ENCODE data around the gene ZNF396. TPM values are rescaled to one million over a fixed set of nuclear protein-coding genes. Genes with fewer than 3 reads are reported as not detected.
A peak's percentile ranks its signal among the peaks of the same experiment; 100 is the strongest.

Gene ZNF396
- under 1 TPM; 0.32 to 0.60 TPM for total RNA-seq

DNA sequence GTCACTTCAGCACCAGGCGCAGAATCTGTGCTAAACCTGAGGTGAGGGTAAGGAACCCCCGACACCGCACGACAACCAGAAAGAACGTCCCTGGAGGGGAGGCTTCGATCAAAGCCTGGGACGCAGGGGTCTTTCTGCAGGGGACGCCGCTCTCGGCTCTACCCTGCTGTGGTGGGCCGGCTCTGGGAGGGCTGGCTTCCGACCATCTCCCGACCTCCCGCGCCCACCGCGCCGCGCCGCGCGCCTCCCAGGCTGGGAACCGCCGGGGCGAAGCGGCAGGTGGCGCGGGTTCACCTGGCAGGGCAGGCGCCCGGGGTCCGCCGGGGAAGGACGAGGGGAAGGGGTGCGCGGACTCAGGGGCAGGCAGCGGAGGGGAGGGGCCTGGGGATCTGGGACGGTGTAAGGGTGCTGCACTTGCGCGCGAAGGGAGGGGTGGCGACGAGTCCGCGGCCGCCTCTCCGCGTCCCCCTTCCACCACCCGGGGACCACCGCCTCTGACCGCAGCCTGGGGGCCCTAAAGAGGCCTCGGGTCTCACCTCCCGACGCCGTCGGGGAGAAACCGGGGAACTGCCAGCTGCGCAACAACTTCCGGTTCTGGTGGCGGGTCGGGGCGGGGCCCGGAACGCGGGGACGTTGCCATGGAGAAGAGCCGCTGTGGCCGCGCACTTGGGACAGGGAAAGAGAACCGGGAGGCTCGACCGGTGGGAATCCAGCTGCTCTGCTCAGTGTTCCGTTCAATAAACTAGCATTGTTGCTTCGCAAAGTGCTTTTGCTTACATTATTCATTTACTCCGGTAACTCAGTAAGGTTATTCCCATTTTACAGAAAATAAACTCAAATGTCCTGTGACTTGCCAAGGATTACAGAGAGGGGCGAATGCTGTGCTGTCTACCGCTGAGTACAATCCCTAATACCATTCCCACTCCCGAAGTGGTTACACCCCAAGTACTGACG lies at the start of gene ZNF396:
ZNF396 (minus strand) TSS at position 596 of the 954 bp plus-strand sequence. CDS start 3,045 bp downstream, outside the sequence.
- peak within 1 kb of the TSS; percentile 30 for H3K27ac Mint-ChIP-seq
- CTCF ChIA-PET, result interaction anchor here (1.0 kb wide), 1 partner anchor 9 kb away, joined by 3 read pairs; no protein-coding TSS in a partner anchor
- peak within 1 kb of the TSS; percentile 77 for H3K4me3 Mint-ChIP-seq
- H3K36me3 Mint-ChIP-seq (ENCODE audit: low read depth), result no peaks in the 10 kb centered on the region
- peaks cover 17% of the 10 kb centered on the region for H3K27me3 Mint-ChIP-seq (ENCODE audit: low read depth)
- no peaks in the 10 kb centered on the region for H3K9me3 Mint-ChIP-seq (ENCODE audit: insufficient read depth)
- ATAC-seq (peak; percentile 78), DNase-seq (peak; percentile 73)
- peaks cover 18% of the 10 kb centered on the region for H3K4me1 Mint-ChIP-seq (ENCODE audit: low read depth)
- POLR2A ChIA-PET, result interaction anchor here (1.0 kb wide), 1 partner anchor 87 kb away, joined by 3 read pairs; the partner anchor contains the start of gene ZSCAN30

DNA sequence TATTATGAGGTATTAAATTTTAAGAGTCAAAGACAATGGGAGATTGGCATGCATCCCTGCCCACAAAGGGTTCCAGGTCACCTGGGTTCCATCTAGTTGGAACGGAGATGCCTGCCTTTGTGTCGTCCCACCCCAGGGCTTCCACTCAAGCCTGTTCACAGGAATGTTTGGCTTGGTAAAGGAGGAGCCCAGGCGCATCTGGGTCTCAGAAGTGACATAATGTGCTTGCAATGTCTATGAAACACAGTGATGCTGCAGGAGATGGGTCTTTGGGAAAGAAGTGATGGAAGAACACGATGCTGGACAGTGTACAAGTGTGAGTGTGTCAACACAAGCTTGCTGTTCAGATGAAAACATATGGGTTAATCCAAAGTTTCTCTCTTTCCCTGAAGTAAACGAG lies 49.6 kb upstream of the ZNF396 start:
- Mint-ChIP-seq H3K27ac (no peak overlapping the region), H3K36me3 (ENCODE audit: low read depth) (no peaks in the 10 kb centered on the region), H3K4me3 (no peak overlapping the region), H3K9me3 (ENCODE audit: insufficient read depth) (no peaks in the 10 kb centered on the region), H3K4me1 (ENCODE audit: low read depth) (no peaks in the 10 kb centered on the region), H3K27me3 (ENCODE audit: low read depth) (no peaks in the 10 kb centered on the region)
- ChIA-PET POLR2A (no interaction called here), CTCF (no interaction called here)
- ATAC-seq (no peak), DNase-seq (no peak)

DNA sequence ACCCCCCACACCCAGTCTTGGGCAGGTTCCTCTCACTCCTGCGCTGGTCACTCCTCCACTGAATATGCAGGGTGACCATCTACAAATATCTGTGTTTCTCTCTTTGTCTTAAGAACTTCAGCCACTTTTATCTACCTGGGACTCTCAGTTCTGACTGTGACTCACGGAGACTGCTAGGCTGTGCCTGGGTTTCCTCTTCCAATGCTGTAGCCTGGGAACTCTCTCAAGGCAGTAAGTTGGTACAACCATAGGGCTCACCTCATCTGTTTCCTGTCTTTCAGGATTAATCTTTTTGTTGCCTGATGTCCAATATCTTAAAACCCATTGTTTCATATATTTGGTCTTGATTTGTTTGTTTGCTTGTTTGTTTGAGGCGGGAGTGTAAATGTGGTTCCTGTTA lies 47.2 kb upstream of the ZNF396 start:
- DNase-seq (no peak), ATAC-seq (no peak)
- ChIA-PET POLR2A (no interaction called here), CTCF (no interaction called here)
- no peaks in the 10 kb centered on the region for H3K9me3 Mint-ChIP-seq (ENCODE audit: insufficient read depth)
- no peak overlapping the region for H3K27ac Mint-ChIP-seq
- no peaks in the 10 kb centered on the region for H3K27me3 Mint-ChIP-seq (ENCODE audit: low read depth)
- H3K4me3 Mint-ChIP-seq, result no peak overlapping the region
- H3K4me1 Mint-ChIP-seq (ENCODE audit: low read depth), result no peaks in the 10 kb centered on the region
- H3K36me3 Mint-ChIP-seq (ENCODE audit: low read depth), result no peaks in the 10 kb centered on the region

DNA sequence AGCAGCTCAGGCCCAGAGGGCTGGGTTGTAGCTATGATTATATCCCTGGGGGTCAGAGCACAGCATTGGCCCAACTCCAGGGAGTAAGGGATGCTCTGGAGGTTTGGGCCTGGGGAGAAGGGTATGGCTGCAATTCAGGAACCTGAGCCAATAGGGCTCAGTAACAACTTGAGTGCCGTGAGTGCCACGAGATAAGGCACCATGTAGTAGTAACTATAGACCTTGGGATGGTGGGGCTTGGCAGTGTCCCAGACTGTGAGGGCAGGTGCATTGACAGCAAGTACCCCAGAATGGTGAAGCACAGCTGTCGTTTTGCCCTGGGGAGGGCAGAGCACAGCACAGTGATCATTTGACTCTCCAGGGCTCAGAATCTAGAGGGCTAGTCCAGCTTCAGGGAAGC lies 45.1 kb upstream of the ZNF396 start:
- Mint-ChIP-seq H3K27me3 (ENCODE audit: low read depth) (no peaks in the 10 kb centered on the region), H3K27ac (no peak overlapping the region), H3K36me3 (ENCODE audit: low read depth) (no peaks in the 10 kb centered on the region), H3K4me3 (no peak overlapping the region), H3K9me3 (ENCODE audit: insufficient read depth) (peaks cover 3% of the 10 kb centered on the region), H3K4me1 (ENCODE audit: low read depth) (no peaks in the 10 kb centered on the region)
- ChIA-PET CTCF (interaction anchor here (2.4 kb wide), 1 partner anchor 14 kb away, joined by 7 read pairs; no protein-coding TSS in a partner anchor), POLR2A (no interaction called here)
- no peak for ATAC-seq
- DNase-seq, result no peak

DNA sequence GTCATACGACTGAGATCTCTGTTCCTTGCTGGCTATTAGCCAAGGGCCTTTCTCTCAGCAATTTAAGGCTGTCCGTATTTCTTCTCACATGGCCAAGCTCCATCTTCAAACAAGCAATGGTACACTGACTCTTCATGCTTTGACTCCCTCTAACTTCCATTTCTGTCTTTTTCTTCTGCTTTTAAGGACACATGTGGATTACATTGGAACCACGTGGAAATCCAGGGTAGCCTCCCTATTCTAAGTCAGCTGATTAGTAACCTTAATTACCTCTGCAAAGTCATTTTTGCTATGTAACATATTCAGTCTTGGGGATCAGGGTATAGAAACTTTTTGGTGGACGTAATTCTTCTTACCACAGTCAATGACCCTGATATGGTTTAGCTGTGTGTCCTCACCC lies 41.5 kb upstream of the ZNF396 start:
- H3K9me3 Mint-ChIP-seq (ENCODE audit: insufficient read depth), result peaks cover 6% of the 10 kb centered on the region

DNA sequence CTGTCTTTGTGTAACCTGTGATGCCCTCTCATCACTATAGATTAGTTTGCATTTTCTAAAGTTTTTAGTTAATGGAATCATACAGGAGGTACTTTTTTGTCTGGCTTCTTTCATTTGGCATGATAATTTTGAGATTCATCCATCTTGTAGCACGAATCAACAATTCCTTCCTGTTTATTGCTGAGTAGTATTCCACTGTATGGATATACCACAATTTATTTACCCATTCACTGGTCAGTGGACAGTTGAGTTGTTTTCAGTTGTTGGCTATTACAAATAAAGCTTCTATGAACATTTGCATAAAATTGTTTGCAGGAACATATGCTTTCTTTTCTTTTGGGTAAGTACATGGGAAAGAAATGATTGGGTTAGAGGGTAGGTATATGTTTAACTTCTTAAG lies 40.1 kb upstream of the ZNF396 start:
- Mint-ChIP-seq H3K9me3 (ENCODE audit: insufficient read depth) (peaks cover 6% of the 10 kb centered on the region), H3K27me3 (ENCODE audit: low read depth) (no peaks in the 10 kb centered on the region), H3K4me1 (ENCODE audit: low read depth) (peaks cover 21% of the 10 kb centered on the region), H3K27ac (no peak overlapping the region), H3K36me3 (ENCODE audit: low read depth) (no peaks in the 10 kb centered on the region), H3K4me3 (no peak overlapping the region)
- ATAC-seq (no peak), DNase-seq (no peak)
- ChIA-PET CTCF (interaction anchor here (2.1 kb wide), 1 partner anchor 9 kb away, joined by 5 read pairs; no protein-coding TSS in a partner anchor), POLR2A (interaction anchor here (0.7 kb wide), 1 partner anchor 105 kb away, joined by 3 read pairs; no protein-coding TSS in a partner anchor)

More for the DNA sequence above, 41.5 kb upstream of the ZNF396 start:
- H3K4me1 Mint-ChIP-seq (ENCODE audit: low read depth), result peaks cover 11% of the 10 kb centered on the region
- H3K36me3 Mint-ChIP-seq (ENCODE audit: low read depth), result no peaks in the 10 kb centered on the region
- no peaks in the 10 kb centered on the region for H3K27me3 Mint-ChIP-seq (ENCODE audit: low read depth)
- POLR2A ChIA-PET, result no interaction called here
- DNase-seq, result no peak
- no peak overlapping the region for H3K27ac Mint-ChIP-seq
- H3K4me3 Mint-ChIP-seq, result no peak overlapping the region
- CTCF ChIA-PET, result no interaction called here
- ATAC-seq, result no peak

DNA sequence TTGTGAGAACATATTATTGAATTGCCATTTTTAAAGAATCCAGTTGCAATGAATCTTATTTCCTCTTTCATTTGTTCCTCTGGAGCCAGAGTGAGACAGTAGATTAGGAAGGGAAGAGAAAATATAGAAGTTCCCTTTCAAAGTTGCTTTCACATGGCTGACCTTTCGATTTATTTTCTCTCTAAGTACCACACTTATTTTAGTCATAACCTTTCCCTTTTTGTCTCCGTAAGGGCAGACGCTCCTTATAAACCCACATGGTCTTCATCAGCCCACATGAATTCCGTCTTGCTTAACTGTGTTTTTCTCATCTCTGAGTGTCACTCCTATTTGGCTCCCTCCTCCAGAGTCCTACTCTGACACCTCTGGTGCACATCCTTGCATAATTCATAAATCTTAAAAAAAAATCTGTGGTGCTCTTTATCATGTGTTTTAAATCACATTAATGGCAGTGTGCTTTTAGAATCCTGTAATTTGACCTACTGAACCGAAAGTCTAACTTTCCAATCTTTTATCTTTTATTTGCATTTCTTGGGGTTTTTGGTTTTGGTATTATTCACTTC lies 38.5 kb upstream of the ZNF396 start:
- no peak overlapping the region for H3K27ac Mint-ChIP-seq
- DNase-seq, result no peak

DNA sequence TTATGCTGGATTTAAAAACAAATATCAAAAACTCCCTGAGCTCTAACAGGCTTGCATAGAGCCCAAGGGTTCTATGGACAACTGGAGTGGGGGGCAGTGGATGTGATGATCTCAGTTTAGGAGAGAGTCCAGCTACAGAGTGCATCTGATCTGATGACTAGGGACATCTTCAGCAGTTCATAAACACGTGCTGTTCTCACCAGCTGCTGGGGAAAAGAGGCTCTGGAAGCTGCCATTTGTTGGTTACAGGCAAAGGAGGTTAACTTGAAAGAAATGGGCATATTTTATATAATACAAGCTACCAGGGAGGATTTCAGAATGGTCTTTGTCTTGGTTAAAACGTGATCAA lies 36.0 kb upstream of the ZNF396 start:
- Mint-ChIP-seq H3K4me1 (ENCODE audit: low read depth) (peaks cover 22% of the 10 kb centered on the region), H3K4me3 (no peak overlapping the region), H3K36me3 (ENCODE audit: low read depth) (no peaks in the 10 kb centered on the region), H3K9me3 (ENCODE audit: insufficient read depth) (peaks cover 6% of the 10 kb centered on the region), H3K27ac (no peak overlapping the region), H3K27me3 (ENCODE audit: low read depth) (no peaks in the 10 kb centered on the region)
- CTCF ChIA-PET, result interaction anchor here (0.7 to 1.3 kb wide), 3 partner anchors 27 to 243 kb away, joined by 3 read pairs; no protein-coding TSS in a partner anchor
- POLR2A ChIA-PET, result interaction anchor here (0.7 kb wide), 1 partner anchor 8 kb away, joined by 4 read pairs; no protein-coding TSS in a partner anchor
- ATAC-seq (no peak), DNase-seq (no peak)

More for the DNA sequence above, 38.5 kb upstream of the ZNF396 start:
- Mint-ChIP-seq H3K4me1 (ENCODE audit: low read depth) (peaks cover 22% of the 10 kb centered on the region), H3K4me3 (peak overlapping the region; percentile 6), H3K36me3 (ENCODE audit: low read depth) (no peaks in the 10 kb centered on the region), H3K9me3 (ENCODE audit: insufficient read depth) (peaks cover 6% of the 10 kb centered on the region), H3K27me3 (ENCODE audit: low read depth) (no peaks in the 10 kb centered on the region)
- ATAC-seq, result no peak
- POLR2A ChIA-PET, result no interaction called here
- CTCF ChIA-PET, result interaction anchor here (1.0 kb wide), 1 partner anchor 29 kb away, joined by 4 read pairs; no protein-coding TSS in a partner anchor

DNA sequence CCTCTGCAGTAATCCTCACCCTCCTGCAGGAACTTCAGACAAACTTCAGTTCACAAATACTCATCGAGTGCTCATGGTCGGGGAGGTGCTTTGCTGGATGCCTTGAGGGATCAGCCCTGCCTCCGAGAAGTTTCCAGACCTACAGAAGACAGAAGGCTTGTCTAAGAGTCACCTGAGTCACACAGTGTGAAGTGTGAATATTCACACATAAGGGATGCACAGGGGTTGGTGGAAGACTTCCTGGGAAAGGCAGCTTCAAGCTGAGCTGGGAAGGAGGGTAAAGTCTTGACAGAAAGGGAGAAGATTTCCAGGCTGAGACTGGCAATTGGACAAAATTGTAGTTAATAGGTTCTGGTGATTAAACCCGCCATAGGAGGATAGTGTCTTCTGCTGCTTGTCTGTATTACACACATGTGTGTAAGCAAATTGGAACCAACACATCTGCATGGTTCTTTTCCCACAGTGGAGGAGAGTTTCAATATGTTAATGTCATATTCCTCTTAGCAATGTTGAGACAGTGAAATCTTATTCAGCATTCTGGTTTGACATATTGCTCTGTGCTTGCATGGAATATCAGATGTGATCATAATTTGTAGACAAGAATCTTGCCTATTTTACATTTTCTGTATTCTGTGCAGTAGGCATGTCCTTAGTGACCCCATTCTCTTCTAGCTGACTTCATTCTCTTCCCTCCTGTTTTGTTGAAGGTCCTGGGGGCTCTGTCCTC lies 34.7 kb upstream of the ZNF396 start:
- H3K9me3 Mint-ChIP-seq (ENCODE audit: insufficient read depth), result no peaks in the 10 kb centered on the region
- H3K4me1 Mint-ChIP-seq (ENCODE audit: low read depth), result peaks cover 22% of the 10 kb centered on the region
- ATAC-seq (no peak), DNase-seq (no peak)
- CTCF ChIA-PET, result no interaction called here
- H3K27me3 Mint-ChIP-seq (ENCODE audit: low read depth), result no peaks in the 10 kb centered on the region
- POLR2A ChIA-PET, result no interaction called here
- H3K27ac Mint-ChIP-seq, result peak overlapping the region; percentile 12
- H3K4me3 Mint-ChIP-seq, result no peak overlapping the region
- no peaks in the 10 kb centered on the region for H3K36me3 Mint-ChIP-seq (ENCODE audit: low read depth)

DNA sequence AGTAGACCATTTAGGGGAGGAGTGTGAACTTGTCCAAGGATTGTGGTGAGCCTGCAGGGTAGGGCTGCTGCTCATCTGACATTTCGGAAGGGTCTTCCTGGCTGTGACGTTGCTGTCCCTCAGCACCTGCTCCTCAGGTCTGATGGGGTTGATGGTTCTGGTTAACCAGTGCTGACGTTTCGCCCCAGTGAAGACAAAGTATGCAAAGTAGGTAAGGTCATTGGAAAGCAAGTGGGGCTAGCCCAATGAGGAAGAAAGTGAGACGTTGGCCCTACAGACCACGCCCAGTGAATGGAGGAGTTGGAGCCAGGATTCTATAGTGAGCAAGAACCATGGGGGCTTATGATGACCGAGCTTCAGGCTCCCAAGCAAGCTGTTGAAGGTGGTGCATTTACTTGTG lies 33.4 kb upstream of the ZNF396 start:
- no peaks in the 10 kb centered on the region for H3K36me3 Mint-ChIP-seq (ENCODE audit: low read depth)
- no peak overlapping the region for H3K27ac Mint-ChIP-seq
- ChIA-PET CTCF (interaction anchor here (1.4 kb wide), 1 partner anchor 25 kb away, joined by 5 read pairs; no protein-coding TSS in a partner anchor), POLR2A (no interaction called here)
- no peak for DNase-seq
- peaks cover 17% of the 10 kb centered on the region for H3K4me1 Mint-ChIP-seq (ENCODE audit: low read depth)
- no peak overlapping the region for H3K4me3 Mint-ChIP-seq
- ATAC-seq, result no peak
- H3K27me3 Mint-ChIP-seq (ENCODE audit: low read depth), result no peaks in the 10 kb centered on the region
- no peaks in the 10 kb centered on the region for H3K9me3 Mint-ChIP-seq (ENCODE audit: insufficient read depth)

DNA sequence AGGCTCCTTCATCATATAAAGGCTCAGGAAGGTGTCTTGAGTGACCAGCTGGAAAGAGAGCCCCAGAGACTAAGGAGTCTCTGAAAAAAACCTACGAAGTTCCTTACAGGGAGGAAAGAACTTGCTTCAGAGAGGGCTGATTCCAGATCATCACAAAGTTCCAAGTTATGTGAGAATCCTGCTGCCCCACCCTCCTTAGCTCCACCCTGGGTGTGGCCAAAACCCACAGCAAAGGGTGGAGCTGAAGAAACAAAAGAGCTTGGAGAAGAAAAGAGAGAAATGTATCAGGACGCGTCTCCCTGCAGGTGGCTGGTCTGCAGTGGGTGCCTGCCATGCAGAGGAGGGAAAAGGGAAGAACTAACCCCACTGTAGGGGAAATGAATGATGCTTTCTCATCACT lies 32.8 kb upstream of the ZNF396 start:
- CTCF ChIA-PET, result interaction anchor here (1.4 to 2.9 kb wide), 2 partner anchors 24 to 179 kb away, joined by 5 to 10 read pairs; no protein-coding TSS in a partner anchor
- H3K27me3 Mint-ChIP-seq (ENCODE audit: low read depth), result no peaks in the 10 kb centered on the region
- H3K4me3 Mint-ChIP-seq, result no peak overlapping the region
- no peaks in the 10 kb centered on the region for H3K9me3 Mint-ChIP-seq (ENCODE audit: insufficient read depth)
- ATAC-seq, result no peak
- no peak overlapping the region for H3K27ac Mint-ChIP-seq
- H3K36me3 Mint-ChIP-seq (ENCODE audit: low read depth), result no peaks in the 10 kb centered on the region
- no peak for DNase-seq
- POLR2A ChIA-PET, result no interaction called here
- H3K4me1 Mint-ChIP-seq (ENCODE audit: low read depth), result peaks cover 11% of the 10 kb centered on the region

Measured in activated CD8-positive, alpha-beta T cell treated with anti-CD3 and anti-CD28 coated beads, Interleukin-2, amount 10 ng/mL, durations not matched to agents 7 days and 5 days (primary cell).